H1 (cell line): ENCODE data around the gene FAM240A. TPM values are rescaled to one million over a fixed set of nuclear protein-coding genes. Genes with fewer than 3 reads are reported as not detected.

Experiments used
- polyA plus RNA-seq, 7 experiments: library from polyadenylated mRNA; depleted of rRNA in 3 of 7; stranded (reverse) in 5 of 7; unstranded in 2 of 7; fragments of >200 nt in 5 of 7; fragments of 200-250 nt in 2 of 7; gene quantifications; 1 replicate in 5 of 7; 2 replicates in 1 of 7; 4 replicates in 1 of 7; pipeline versions ENCODE4 v1.2.1 to v1.2.3, GENCODE V29; 2011 to 2013; ENCODE audit warnings: missing spikeins in 2 of 7, mixed read lengths in 2 of 7
- total RNA-seq: library from RNA; stranded (reverse); fragmentation: NEBNext Ultra II Directional; extraction: Animal tissue kit (Norgen Biotek cat#: 25700); gene quantifications from 2 replicates; pipeline ENCODE4 v1.2.1, GENCODE V29; 2021
- TF ChIP-seq, protein P1 (sequence below): fragments of 300-600 bp; sonication (generic); IDR thresholded peaks from 2 replicates; pipeline ENCODE4 v1.7.1; 2012; ENCODE audit warnings: low read length, moderate library complexity, mild to moderate bottlenecking, inconsistent platforms; ENCODE audit not compliant: insufficient replicate concordance

The FAM240A gene
- total and polyA plus RNA-seq, 2 of the 8 experiments (the other 6 are each of a cell fraction or from before 2014, with no cell fraction given), result 0.08 TPM; not detected in 1

DNA sequence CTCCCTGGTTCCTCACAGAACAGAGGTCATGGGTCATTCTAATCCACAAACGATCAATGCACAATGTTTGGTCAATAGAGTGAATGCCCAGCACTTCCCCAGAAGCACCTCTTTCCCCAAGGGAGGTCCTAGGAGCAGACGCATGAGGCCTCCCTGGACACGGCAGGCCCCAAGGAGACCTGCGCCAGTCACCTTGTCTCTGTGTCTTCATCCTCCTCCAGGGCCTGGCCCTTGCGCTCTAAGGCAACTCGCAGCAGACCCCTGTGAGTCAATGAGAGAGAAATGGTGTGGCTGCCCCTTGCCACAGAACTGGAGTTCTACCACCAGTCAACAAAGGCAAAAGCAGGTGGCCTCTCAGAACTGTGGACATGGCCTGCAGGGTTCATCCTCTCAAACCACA is 63.1 kb downstream of the FAM240A start (continued):
- TF ChIP-seq, protein P1, sequence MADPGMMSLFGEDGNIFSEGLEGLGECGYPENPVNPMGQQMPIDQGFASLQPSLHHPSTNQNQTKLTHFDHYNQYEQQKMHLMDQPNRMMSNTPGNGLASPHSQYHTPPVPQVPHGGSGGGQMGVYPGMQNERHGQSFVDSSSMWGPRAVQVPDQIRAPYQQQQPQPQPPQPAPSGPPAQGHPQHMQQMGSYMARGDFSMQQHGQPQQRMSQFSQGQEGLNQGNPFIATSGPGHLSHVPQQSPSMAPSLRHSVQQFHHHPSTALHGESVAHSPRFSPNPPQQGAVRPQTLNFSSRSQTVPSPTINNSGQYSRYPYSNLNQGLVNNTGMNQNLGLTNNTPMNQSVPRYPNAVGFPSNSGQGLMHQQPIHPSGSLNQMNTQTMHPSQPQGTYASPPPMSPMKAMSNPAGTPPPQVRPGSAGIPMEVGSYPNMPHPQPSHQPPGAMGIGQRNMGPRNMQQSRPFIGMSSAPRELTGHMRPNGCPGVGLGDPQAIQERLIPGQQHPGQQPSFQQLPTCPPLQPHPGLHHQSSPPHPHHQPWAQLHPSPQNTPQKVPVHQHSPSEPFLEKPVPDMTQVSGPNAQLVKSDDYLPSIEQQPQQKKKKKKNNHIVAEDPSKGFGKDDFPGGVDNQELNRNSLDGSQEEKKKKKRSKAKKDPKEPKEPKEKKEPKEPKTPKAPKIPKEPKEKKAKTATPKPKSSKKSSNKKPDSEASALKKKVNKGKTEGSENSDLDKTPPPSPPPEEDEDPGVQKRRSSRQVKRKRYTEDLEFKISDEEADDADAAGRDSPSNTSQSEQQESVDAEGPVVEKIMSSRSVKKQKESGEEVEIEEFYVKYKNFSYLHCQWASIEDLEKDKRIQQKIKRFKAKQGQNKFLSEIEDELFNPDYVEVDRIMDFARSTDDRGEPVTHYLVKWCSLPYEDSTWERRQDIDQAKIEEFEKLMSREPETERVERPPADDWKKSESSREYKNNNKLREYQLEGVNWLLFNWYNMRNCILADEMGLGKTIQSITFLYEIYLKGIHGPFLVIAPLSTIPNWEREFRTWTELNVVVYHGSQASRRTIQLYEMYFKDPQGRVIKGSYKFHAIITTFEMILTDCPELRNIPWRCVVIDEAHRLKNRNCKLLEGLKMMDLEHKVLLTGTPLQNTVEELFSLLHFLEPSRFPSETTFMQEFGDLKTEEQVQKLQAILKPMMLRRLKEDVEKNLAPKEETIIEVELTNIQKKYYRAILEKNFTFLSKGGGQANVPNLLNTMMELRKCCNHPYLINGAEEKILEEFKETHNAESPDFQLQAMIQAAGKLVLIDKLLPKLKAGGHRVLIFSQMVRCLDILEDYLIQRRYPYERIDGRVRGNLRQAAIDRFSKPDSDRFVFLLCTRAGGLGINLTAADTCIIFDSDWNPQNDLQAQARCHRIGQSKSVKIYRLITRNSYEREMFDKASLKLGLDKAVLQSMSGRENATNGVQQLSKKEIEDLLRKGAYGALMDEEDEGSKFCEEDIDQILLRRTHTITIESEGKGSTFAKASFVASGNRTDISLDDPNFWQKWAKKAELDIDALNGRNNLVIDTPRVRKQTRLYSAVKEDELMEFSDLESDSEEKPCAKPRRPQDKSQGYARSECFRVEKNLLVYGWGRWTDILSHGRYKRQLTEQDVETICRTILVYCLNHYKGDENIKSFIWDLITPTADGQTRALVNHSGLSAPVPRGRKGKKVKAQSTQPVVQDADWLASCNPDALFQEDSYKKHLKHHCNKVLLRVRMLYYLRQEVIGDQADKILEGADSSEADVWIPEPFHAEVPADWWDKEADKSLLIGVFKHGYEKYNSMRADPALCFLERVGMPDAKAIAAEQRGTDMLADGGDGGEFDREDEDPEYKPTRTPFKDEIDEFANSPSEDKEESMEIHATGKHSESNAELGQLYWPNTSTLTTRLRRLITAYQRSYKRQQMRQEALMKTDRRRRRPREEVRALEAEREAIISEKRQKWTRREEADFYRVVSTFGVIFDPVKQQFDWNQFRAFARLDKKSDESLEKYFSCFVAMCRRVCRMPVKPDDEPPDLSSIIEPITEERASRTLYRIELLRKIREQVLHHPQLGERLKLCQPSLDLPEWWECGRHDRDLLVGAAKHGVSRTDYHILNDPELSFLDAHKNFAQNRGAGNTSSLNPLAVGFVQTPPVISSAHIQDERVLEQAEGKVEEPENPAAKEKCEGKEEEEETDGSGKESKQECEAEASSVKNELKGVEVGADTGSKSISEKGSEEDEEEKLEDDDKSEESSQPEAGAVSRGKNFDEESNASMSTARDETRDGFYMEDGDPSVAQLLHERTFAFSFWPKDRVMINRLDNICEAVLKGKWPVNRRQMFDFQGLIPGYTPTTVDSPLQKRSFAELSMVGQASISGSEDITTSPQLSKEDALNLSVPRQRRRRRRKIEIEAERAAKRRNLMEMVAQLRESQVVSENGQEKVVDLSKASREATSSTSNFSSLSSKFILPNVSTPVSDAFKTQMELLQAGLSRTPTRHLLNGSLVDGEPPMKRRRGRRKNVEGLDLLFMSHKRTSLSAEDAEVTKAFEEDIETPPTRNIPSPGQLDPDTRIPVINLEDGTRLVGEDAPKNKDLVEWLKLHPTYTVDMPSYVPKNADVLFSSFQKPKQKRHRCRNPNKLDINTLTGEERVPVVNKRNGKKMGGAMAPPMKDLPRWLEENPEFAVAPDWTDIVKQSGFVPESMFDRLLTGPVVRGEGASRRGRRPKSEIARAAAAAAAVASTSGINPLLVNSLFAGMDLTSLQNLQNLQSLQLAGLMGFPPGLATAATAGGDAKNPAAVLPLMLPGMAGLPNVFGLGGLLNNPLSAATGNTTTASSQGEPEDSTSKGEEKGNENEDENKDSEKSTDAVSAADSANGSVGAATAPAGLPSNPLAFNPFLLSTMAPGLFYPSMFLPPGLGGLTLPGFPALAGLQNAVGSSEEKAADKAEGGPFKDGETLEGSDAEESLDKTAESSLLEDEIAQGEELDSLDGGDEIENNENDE, result no peak
